ENCODE data around the gene ZBTB34.

ZBTB34 gene

GRCh38 chr9:126847051-126847450, 13.4 kb upstream of the ZBTB34 start:
- no peak for DNase-seq

GRCh38 chr9:126849591-126850225, 10.7 kb upstream of the ZBTB34 start:
- no peak for DNase-seq

- DNase-seq = no peak
These were observed 9.1 kb upstream of the ZBTB34 start for GRCh38 chr9:126851286-126851880.

GRCh38 chr9:126852086-126852688, 8.3 kb upstream of the ZBTB34 start:
- DNase-seq = no peak

- DNase-seq = no peak
These were observed 6.8 kb upstream of the ZBTB34 start for GRCh38 chr9:126853667-126854066.

GRCh38 chr9:126854734-126855133, 5.7 kb upstream of the ZBTB34 start:
- DNase-seq = no peak

- no peak for DNase-seq
These were observed 4.0 kb upstream of the ZBTB34 start for GRCh38 chr9:126856326-126856877.

GRCh38 chr9:126857261-126857960, 3.0 kb upstream of the ZBTB34 start:
- DNase-seq = no peak

- DNase-seq = no peak
These were observed 1.3 kb upstream of the ZBTB34 start for GRCh38 chr9:126859111-126859510.

GRCh38 chr9:126860757-126861466, 473 bp downstream of the ZBTB34 start:
- DNase-seq = no peak

- no peak for DNase-seq
These were observed 1.3 kb downstream of the ZBTB34 start for GRCh38 chr9:126861707-126862103.

- no peak for DNase-seq
These were observed 1.8 kb downstream of the ZBTB34 start for GRCh38 chr9:126862104-126862761.

GRCh38 chr9:126864771-126865170, 4.3 kb downstream of the ZBTB34 start:
- DNase-seq = no peak

- DNase-seq = no peak
These were observed 8.9 kb downstream of the ZBTB34 start for GRCh38 chr9:126869368-126869767.

GRCh38 chr9:126872516-126872915, 12.1 kb downstream of the ZBTB34 start:
- no peak for DNase-seq

GRCh38 chr9:126874546-126875314, 14.3 kb downstream of the ZBTB34 start:
- DNase-seq = no peak

- DNase-seq = no peak
These were observed 15.5 kb downstream of the ZBTB34 start for GRCh38 chr9:126875756-126876510.

GRCh38 chr9:126876531-126876930, 16.1 kb downstream of the ZBTB34 start:
- DNase-seq = no peak

- DNase-seq = no peak
These were observed 17.0 kb downstream of the ZBTB34 start for GRCh38 chr9:126877418-126877817.

- DNase-seq = no peak
These were observed 18.8 kb downstream of the ZBTB34 start for GRCh38 chr9:126879288-126879687.

Measured in NCI-H1048 (cell line).